ENCODE data around the gene LIPH.

Gene LIPH

GRCh38 chr3:185521349-185522138 lies 30.8 kb downstream of the LIPH start:
- Histone ChIP-seq H3K4me3 (ENCODE audit: low read length, poor library complexity, severe bottlenecking) (no peak overlapping the region), H2AFZ (ENCODE audit: low read length) (no peak overlapping the region), H3K27me3 (ENCODE audit: insufficient read depth, low read length, poor library complexity, severe bottlenecking) (peaks cover 3% of the 10 kb centered on the region), H4K20me1 (ENCODE audit: insufficient read depth, low read length, poor library complexity, severe bottlenecking) (no peaks in the 10 kb centered on the region), H3K4me1 (ENCODE audit: insufficient read depth, low read length, poor library complexity, severe bottlenecking) (no peaks in the 10 kb centered on the region), H3K9ac (ENCODE audit: low read depth, low read length, poor library complexity, severe bottlenecking) (no peak overlapping the region), H3F3A (ENCODE audit: low read depth) (no peaks in the 10 kb centered on the region), H3K4me2 (ENCODE audit: low read depth, low read length, poor library complexity, severe bottlenecking) (no peak overlapping the region), H3K79me2 (ENCODE audit: insufficient read depth, low read length) (no peaks in the 10 kb centered on the region), H3K9me3 (ENCODE audit: insufficient read depth, low read depth, low read length) (no peaks in the 10 kb centered on the region), H3K9me2 (replicated peaks; ENCODE audit: low read depth, low read length) (no peaks in the 10 kb centered on the region), H3K36me3 (ENCODE audit: insufficient read depth, low read length) (no peaks in the 10 kb centered on the region)
- TF ChIP-seq, protein P1, sequence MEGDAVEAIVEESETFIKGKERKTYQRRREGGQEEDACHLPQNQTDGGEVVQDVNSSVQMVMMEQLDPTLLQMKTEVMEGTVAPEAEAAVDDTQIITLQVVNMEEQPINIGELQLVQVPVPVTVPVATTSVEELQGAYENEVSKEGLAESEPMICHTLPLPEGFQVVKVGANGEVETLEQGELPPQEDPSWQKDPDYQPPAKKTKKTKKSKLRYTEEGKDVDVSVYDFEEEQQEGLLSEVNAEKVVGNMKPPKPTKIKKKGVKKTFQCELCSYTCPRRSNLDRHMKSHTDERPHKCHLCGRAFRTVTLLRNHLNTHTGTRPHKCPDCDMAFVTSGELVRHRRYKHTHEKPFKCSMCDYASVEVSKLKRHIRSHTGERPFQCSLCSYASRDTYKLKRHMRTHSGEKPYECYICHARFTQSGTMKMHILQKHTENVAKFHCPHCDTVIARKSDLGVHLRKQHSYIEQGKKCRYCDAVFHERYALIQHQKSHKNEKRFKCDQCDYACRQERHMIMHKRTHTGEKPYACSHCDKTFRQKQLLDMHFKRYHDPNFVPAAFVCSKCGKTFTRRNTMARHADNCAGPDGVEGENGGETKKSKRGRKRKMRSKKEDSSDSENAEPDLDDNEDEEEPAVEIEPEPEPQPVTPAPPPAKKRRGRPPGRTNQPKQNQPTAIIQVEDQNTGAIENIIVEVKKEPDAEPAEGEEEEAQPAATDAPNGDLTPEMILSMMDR (conservative IDR thresholded peaks at IDR 0.05; ENCODE audit: low read length): no peak
- TF ChIP-seq EZH2phosphoT487 (IDR thresholded peaks at IDR 0.05; ENCODE audit: borderline replicate concordance): no peak

GRCh38 chr3:185519021-185519420 lies 33.4 kb downstream of the LIPH start:
- H3K9me2 ChIP-seq (replicated peaks; ENCODE audit: low read depth, low read length): no peaks in the 10 kb centered on the region
- peaks cover 3% of the 10 kb centered on the region for H3K27me3 ChIP-seq (ENCODE audit: insufficient read depth, low read length, poor library complexity, severe bottlenecking)
- H2AFZ ChIP-seq (ENCODE audit: low read length): no peak overlapping the region

DNA sequence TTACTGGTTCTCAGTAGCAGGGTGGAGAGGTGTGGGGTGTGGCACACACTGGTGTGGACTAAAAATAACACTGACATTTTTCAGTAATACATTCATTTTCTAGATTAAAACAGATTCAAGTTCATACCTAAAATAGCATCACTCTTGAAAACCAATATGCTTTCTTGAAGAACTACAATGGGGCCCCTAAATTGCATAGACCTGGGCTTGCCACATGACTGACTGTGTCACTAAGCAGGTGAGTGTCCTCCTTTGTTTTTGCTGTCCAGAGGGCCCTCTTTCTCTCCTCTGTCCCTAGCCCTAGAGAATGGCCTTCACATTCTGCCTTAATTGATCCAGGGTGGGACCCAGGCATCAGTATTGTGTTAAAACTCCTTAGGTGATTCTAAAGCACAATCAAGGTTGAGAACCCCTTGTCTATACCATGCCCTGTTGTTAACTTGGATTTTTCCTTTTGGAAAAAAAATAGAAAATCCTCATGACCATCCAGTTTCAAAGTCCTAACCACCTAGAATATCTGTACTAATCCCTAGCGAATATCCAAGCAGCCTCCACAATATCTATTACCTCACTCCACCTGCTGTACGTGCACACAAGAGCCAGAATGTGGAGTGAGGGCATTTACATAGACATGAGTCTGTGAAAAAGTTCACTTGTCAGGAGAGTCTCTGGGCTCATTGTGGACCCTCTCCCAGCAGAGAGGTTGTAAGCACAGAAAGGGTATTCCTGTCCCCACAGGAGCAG lies 34.8 kb downstream of the LIPH start:
- H3K27me3 ChIP-seq (ENCODE audit: insufficient read depth, low read length, poor library complexity, severe bottlenecking): peaks cover 3% of the 10 kb centered on the region
- no peak for TF ChIP-seq EZH2phosphoT487 (IDR thresholded peaks at IDR 0.05; ENCODE audit: borderline replicate concordance)
- TF ChIP-seq, protein P1 (conservative IDR thresholded peaks at IDR 0.05; ENCODE audit: low read length): no peak
- no peak overlapping the region for H3K4me2 ChIP-seq (ENCODE audit: low read depth, low read length, poor library complexity, severe bottlenecking)
- no peak overlapping the region for H2AFZ ChIP-seq (ENCODE audit: low read length)
- no peak overlapping the region for H3K4me3 ChIP-seq (ENCODE audit: low read length, poor library complexity, severe bottlenecking)
- H3K36me3 ChIP-seq (ENCODE audit: insufficient read depth, low read length): no peaks in the 10 kb centered on the region
- no peaks in the 10 kb centered on the region for H3K9me2 ChIP-seq (replicated peaks; ENCODE audit: low read depth, low read length)
- H3K79me2 ChIP-seq (ENCODE audit: insufficient read depth, low read length): no peaks in the 10 kb centered on the region
- no peak overlapping the region for H3K9ac ChIP-seq (ENCODE audit: low read depth, low read length, poor library complexity, severe bottlenecking)
- H3F3A ChIP-seq (ENCODE audit: low read depth): no peaks in the 10 kb centered on the region
- no peaks in the 10 kb centered on the region for H4K20me1 ChIP-seq (ENCODE audit: insufficient read depth, low read length, poor library complexity, severe bottlenecking)
- no peaks in the 10 kb centered on the region for H3K9me3 ChIP-seq (ENCODE audit: insufficient read depth, low read depth, low read length)
- no peaks in the 10 kb centered on the region for H3K4me1 ChIP-seq (ENCODE audit: insufficient read depth, low read length, poor library complexity, severe bottlenecking)

More at GRCh38 chr3:185519021-185519420, 33.4 kb downstream of the LIPH start:
- no peaks in the 10 kb centered on the region for H3K9me3 ChIP-seq (ENCODE audit: insufficient read depth, low read depth, low read length)
- H3K4me1 ChIP-seq (ENCODE audit: insufficient read depth, low read length, poor library complexity, severe bottlenecking): no peaks in the 10 kb centered on the region
- H3K4me2 ChIP-seq (ENCODE audit: low read depth, low read length, poor library complexity, severe bottlenecking): no peak overlapping the region
- H3K9ac ChIP-seq (ENCODE audit: low read depth, low read length, poor library complexity, severe bottlenecking): no peak overlapping the region
- no peaks in the 10 kb centered on the region for H4K20me1 ChIP-seq (ENCODE audit: insufficient read depth, low read length, poor library complexity, severe bottlenecking)
- no peak overlapping the region for H3K4me3 ChIP-seq (ENCODE audit: low read length, poor library complexity, severe bottlenecking)
- TF ChIP-seq, protein P1 (conservative IDR thresholded peaks at IDR 0.05; ENCODE audit: low read length): no peak
- no peak for TF ChIP-seq EZH2phosphoT487 (IDR thresholded peaks at IDR 0.05; ENCODE audit: borderline replicate concordance)
- no peaks in the 10 kb centered on the region for H3K79me2 ChIP-seq (ENCODE audit: insufficient read depth, low read length)
- no peaks in the 10 kb centered on the region for H3F3A ChIP-seq (ENCODE audit: low read depth)
- H3K36me3 ChIP-seq (ENCODE audit: insufficient read depth, low read length): no peaks in the 10 kb centered on the region
